Spleen (tissue), 7 donors: ENCODE results near the gene CIPC.

ENCODE experiments used
- POLR2A ChIP-seq, 3 donors: fragments of 450-650 bp; IDR thresholded peaks; one replicate each; pipeline ENCODE4 v1.5.1; 2017; ENCODE audit warnings: antibody characterized with exemption in 3 of 3, mild to moderate bottlenecking in 1 of 3
- POLR2AphosphoS5 ChIP-seq, 3 donors: sonication (generic); formaldehyde crosslinking; IDR thresholded peaks; one replicate each; pipeline ENCODE4 v1.5.1; 2017; ENCODE audit warnings: antibody characterized with exemption in 3 of 3
- TF ChIP-seq, protein P1 (sequence below), 11 experiments: fragments of 200-600 bp in 7 of 11; fragments of 450-650 bp in 4 of 11; sonication (generic) in 4 of 11; IDR thresholded peaks in 8 of 11; conservative IDR thresholded peaks in 3 of 11; 1 replicate in 7 of 11; 2 replicates in 4 of 11; pipeline versions ENCODE4 v1.4.0 to v1.8.0; 2016 to 2021; ENCODE audit warnings: antibody characterized with exemption in 11 of 11, inconsistent platforms in 4 of 11, mild to moderate bottlenecking in 1 of 11
- donor health status: DM: no; HTN: no; CAD: no; lungs with moderate emphysema.
- donor health status: DM: no; HTN: no; CAD: no.
- donor health status: DM: no; HTN: no; CAD: no.

GRCh38 chr14:77106666-77107065 lies 8.6 kb downstream of the CIPC start:
- no peak for TF ChIP-seq POLR2A (IDR thresholded peaks at IDR 0.05)
- TF ChIP-seq, protein P1, sequence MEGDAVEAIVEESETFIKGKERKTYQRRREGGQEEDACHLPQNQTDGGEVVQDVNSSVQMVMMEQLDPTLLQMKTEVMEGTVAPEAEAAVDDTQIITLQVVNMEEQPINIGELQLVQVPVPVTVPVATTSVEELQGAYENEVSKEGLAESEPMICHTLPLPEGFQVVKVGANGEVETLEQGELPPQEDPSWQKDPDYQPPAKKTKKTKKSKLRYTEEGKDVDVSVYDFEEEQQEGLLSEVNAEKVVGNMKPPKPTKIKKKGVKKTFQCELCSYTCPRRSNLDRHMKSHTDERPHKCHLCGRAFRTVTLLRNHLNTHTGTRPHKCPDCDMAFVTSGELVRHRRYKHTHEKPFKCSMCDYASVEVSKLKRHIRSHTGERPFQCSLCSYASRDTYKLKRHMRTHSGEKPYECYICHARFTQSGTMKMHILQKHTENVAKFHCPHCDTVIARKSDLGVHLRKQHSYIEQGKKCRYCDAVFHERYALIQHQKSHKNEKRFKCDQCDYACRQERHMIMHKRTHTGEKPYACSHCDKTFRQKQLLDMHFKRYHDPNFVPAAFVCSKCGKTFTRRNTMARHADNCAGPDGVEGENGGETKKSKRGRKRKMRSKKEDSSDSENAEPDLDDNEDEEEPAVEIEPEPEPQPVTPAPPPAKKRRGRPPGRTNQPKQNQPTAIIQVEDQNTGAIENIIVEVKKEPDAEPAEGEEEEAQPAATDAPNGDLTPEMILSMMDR (IDR thresholded peaks at IDR 0.05 in 8 of 11, conservative IDR thresholded peaks at IDR 0.05 in 3 of 11): no peak
- TF ChIP-seq POLR2AphosphoS5 (IDR thresholded peaks at IDR 0.05): no peak
